Astrocyte of the cerebellum (primary cell): ENCODE results near the gene MBOAT2.

Experiments
- DNase-seq: peaks from one replicate; pipeline ENCODE4 v3.0.0-alpha.2; 2011; ENCODE audit warnings: low read depth
- H3K4me3 ChIP-seq: 2 replicates; pipeline ENCODE4 v1.5.1; 2011; ENCODE audit warnings: mild to moderate bottlenecking, low read depth, low read length, moderate library complexity
- in situ Hi-C: cut with HindIII; loops from 2 replicates; pipeline ENCODE4 v1.10.0; 2017; ENCODE audit warnings: low sequenced_read_pairs
- TF ChIP-seq, protein P1 (sequence below): IDR thresholded peaks from 2 replicates; pipeline ENCODE4 v1.5.1; 2012; ENCODE audit warnings: low read length, low read depth, moderate library complexity, mild to moderate bottlenecking; ENCODE audit errors: missing control alignments

MBOAT2 gene

DNA sequence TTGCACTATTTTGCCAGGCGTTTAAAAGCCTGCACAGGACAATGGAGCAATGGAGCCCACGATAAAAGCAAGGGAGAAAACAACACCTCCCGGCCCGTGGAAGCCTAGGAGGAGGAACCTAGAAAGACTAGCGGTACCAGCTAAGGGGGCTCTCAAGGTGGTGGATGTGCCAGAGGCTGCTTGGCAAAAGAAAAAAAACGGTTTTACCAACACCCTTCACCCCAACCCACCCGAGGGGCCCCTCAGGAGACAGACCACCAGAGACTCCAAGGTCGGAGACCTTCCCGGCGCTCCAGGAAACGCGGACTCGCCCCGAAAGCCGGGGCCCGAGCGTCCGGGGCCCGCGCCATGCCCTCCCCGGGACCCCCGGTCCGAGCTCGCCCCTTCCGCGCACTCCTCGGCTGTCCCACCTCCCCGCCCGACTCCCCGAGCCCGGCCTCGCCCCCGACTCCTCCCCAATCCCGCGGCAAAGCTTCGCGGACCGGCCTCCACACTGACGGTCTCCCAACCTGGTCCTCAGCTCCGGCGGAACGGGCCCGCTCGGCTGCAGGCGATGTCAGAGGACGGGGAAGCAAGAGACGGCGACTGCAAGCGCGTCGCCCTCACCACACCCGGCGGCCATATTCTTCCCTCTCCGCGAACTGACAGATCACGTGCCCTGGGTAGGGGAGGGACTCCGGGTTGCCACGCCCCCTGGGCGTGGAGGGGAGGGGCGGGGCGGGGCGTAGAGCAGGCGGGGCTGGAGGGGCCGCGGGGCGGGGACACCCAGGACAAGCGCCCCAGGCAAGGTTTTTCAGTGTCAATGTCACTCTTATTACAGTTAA is 166.3 kb downstream of the MBOAT2 start, which contains the start of gene KIDINS220:
Gene KIDINS220, minus strand, starts transcription at position 643 of the 824 bp plus-strand sequence. CDS start 10,520 bp downstream, outside the sequence.
- H3K4me3 ChIP-seq, result peak within 1 kb of the TSS; percentile 92
- in situ Hi-C loops, result no loop called here
- TF ChIP-seq, protein P1, sequence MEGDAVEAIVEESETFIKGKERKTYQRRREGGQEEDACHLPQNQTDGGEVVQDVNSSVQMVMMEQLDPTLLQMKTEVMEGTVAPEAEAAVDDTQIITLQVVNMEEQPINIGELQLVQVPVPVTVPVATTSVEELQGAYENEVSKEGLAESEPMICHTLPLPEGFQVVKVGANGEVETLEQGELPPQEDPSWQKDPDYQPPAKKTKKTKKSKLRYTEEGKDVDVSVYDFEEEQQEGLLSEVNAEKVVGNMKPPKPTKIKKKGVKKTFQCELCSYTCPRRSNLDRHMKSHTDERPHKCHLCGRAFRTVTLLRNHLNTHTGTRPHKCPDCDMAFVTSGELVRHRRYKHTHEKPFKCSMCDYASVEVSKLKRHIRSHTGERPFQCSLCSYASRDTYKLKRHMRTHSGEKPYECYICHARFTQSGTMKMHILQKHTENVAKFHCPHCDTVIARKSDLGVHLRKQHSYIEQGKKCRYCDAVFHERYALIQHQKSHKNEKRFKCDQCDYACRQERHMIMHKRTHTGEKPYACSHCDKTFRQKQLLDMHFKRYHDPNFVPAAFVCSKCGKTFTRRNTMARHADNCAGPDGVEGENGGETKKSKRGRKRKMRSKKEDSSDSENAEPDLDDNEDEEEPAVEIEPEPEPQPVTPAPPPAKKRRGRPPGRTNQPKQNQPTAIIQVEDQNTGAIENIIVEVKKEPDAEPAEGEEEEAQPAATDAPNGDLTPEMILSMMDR, result no peak
- DNase-seq, result peak; percentile 44

DNA sequence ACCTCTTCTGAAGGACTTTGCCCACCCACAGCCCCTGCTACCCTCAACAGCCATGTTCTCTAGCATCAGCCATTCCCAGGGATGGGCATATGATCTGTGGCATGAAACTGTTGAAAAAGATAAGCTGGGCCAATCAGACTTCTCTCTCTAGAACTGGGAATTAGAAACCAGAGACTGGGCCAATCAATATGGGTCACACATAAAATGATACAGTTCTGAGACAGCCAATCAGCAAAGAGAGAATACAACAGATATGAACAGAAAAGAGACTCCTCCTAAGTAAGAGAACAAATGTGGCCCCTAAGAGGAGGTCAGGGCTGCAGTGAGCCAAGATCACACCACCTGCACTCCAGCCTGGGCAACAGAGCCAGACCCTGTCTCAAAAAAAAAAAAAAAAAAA is 168.2 kb downstream of the MBOAT2 start:
- H3K4me3 ChIP-seq, result no peak overlapping the region
- in situ Hi-C loops, result no loop called here
- DNase-seq, result no peak
- TF ChIP-seq, protein P1, result no peak

DNA sequence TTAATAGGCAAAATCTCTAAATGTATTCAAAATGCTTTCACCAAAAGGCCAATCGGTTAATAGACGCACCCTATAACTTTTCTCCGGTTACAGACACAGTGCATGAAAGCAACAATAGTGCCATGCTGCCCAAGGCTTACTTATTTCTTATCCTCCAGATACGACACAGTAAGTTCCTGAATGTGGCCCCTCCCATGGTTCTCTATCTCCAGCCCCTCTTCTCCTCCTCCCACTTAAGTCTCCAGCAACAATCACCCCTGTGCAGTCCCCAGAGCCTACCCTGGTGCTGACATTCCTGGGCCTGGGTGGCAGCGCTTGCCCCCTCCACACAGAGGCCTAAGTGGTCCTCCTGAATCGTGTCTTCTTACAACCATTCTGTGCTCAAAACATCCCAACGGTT is 169.6 kb downstream of the MBOAT2 start:
- TF ChIP-seq, protein P1, result no peak
- in situ Hi-C loops, result no loop called here
- DNase-seq, result no peak
- no peak overlapping the region for H3K4me3 ChIP-seq

DNA sequence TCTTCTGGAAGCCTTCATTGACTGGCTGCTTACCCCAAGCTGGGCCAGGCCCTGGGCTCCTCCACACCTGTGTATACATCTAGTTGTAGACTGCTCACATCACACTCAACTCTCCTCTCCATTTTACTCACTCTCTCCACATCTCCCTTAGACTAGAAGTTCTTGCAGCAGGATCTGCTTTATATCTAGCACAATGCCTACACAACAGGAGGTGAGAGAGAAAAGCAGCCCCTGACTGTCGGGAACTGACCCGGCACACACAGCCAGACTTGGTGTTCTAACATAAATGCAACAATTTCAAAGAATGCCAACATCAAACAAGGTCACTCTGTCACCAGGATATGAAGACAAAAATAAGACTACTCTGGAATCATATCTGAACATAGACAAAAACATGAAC is 172.0 kb downstream of the MBOAT2 start:
- no peak for DNase-seq
- no peak overlapping the region for H3K4me3 ChIP-seq
- TF ChIP-seq, protein P1, result no peak
- in situ Hi-C loops, result no loop called here

DNA sequence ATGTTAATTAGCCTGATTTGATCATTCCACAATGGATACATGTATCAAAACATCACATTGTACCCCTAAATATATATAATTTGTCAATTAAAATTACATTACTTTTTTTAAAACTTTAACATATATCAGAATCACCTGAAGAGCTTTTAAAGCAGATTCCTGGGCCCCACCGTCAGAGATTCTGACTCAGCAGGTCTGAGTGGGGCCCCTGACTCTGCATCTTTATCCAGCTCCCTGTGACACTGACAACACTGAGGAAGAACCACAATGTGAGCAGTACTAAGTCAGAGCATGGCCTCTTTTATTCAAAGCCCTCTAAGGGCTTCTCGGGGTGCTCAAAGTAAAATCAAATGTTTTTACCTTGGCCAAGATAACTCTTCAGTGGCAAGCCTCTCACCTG is 175.8 kb downstream of the MBOAT2 start:
- TF ChIP-seq, protein P1, result no peak
- in situ Hi-C loops, result no loop called here
- no peak for DNase-seq
- H3K4me3 ChIP-seq, result no peak overlapping the region

DNA sequence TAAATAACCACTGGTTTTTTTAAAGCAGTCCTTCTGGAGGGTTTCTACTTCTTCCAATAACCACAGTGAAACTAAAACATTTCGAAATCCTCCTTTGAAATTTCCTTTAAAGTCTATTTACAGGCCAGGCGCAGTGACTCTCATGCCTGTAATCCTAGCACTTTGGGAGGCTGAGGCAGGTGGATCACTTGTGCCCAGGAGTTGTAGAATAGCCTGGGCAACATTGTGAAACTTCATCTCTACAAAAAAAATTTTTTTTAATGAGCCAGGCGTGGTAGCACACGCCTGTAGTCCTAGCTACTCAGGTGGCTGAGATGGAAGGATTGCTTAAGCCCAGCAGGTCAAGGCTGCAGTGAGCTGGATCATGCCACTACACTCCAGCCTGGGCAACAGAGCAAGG is 181.3 kb downstream of the MBOAT2 start:
- in situ Hi-C loops, result no loop called here
- TF ChIP-seq, protein P1, result no peak
- H3K4me3 ChIP-seq, result no peak overlapping the region
- DNase-seq, result no peak
